HepG2 (cell line): ENCODE results near the gene CHRNG. TPM values are rescaled to one million over a fixed set of nuclear protein-coding genes. Genes with fewer than 3 reads are reported as not detected.

Source experiments
- EHMT2 ChIP-seq: fragments of 200-600 bp; sonication (generic); IDR thresholded peaks from 2 replicates; pipeline ENCODE4 v1.7.0; 2017; ENCODE audit warnings: antibody characterized with exemption, low read depth, low read length, borderline replicate concordance
- FOSL1 ChIP-seq: sonication (generic); formaldehyde crosslinking; IDR thresholded peaks from 2 replicates; pipeline ENCODE4 v1.9.0; 2021; ENCODE audit warnings: missing genetic modification reagents, borderline replicate concordance
- FOSL2 ChIP-seq: sonication (generic); formaldehyde crosslinking; IDR thresholded peaks from 2 replicates; pipeline ENCODE4 v1.4.0; 2020; ENCODE audit warnings: missing genetic modification reagents
- HNF1B ChIP-seq: sonication (generic); formaldehyde crosslinking; IDR thresholded peaks from 2 replicates; pipeline ENCODE4 v1.5.1; 2020; ENCODE audit warnings: mild to moderate bottlenecking, moderate library complexity, missing genetic modification reagents
- HNRNPLL ChIP-seq: fragments of 200-400 bp; formaldehyde crosslinking; IDR thresholded peaks from 2 replicates; pipeline ENCODE4 v1.6.1; 2017; ENCODE audit warnings: mild to moderate bottlenecking, low read depth, low read length; ENCODE audit not compliant: poor library complexity, severe bottlenecking
- NFRKB ChIP-seq: fragments of 450-650 bp; IDR thresholded peaks from 2 replicates; pipeline ENCODE4 v1.6.1; 2017
- PCBP1 ChIP-seq: fragments of 200-400 bp; formaldehyde crosslinking; IDR thresholded peaks from 2 replicates; pipeline ENCODE4 v1.6.1; 2017; ENCODE audit warnings: mild to moderate bottlenecking, low read depth, low read length, borderline replicate concordance
- PREB ChIP-seq: sonication (generic); formaldehyde crosslinking; IDR thresholded peaks from 2 replicates; pipeline ENCODE4 v1.4.0; 2020; ENCODE audit warnings: missing genetic modification reagents
- RNF2 ChIP-seq: fragments of 450-650 bp; conservative IDR thresholded peaks from 2 replicates; pipeline ENCODE4 v1.6.1; 2016; ENCODE audit warnings: low read depth
- THAP11 ChIP-seq: IDR thresholded peaks from 2 replicates; pipeline ENCODE4 v1.6.1; 2016; ENCODE audit warnings: missing biosample characterization, missing genetic modification reagents
- ZBTB38 ChIP-seq: sonication (generic); formaldehyde crosslinking; IDR thresholded peaks from 2 replicates; pipeline ENCODE4 v1.5.1; 2020; ENCODE audit warnings: mild to moderate bottlenecking, missing genetic modification reagents
- ZBTB8A ChIP-seq: sonication (generic); formaldehyde crosslinking; IDR thresholded peaks from 2 replicates; pipeline ENCODE4 v1.4.0; 2020; ENCODE audit warnings: mild to moderate bottlenecking, low read depth, missing genetic modification reagents, borderline replicate concordance
- ZFAT ChIP-seq: sonication (generic); formaldehyde crosslinking; conservative IDR thresholded peaks from 2 replicates; pipeline ENCODE4 v1.8.1; 2023; ENCODE audit warnings: missing genetic modification reagents, inconsistent platforms
- ZFP62 ChIP-seq: sonication (generic); formaldehyde crosslinking; IDR thresholded peaks from 2 replicates; pipeline ENCODE4 v1.4.0; 2020; ENCODE audit warnings: missing genetic modification reagents
- ZMYM3 ChIP-seq: sonication (generic); formaldehyde crosslinking; IDR thresholded peaks from 2 replicates; pipeline ENCODE4 v1.5.1; 2020; ENCODE audit warnings: mild to moderate bottlenecking, missing genetic modification reagents
- ZNF350 ChIP-seq: sonication (generic); formaldehyde crosslinking; IDR thresholded peaks from 2 replicates; pipeline ENCODE4 v1.4.0; 2020; ENCODE audit warnings: mild to moderate bottlenecking, low read depth, missing genetic modification reagents, borderline replicate concordance
- ZNF354B ChIP-seq: sonication (generic); formaldehyde crosslinking; IDR thresholded peaks from 2 replicates; pipeline ENCODE4 v1.8.0; 2022; ENCODE audit warnings: mild to moderate bottlenecking, missing genetic modification reagents
- ZNF710 ChIP-seq: sonication (generic); formaldehyde crosslinking; IDR thresholded peaks from 2 replicates; pipeline ENCODE4 v1.5.0; 2020; ENCODE audit warnings: mild to moderate bottlenecking, missing genetic modification reagents, borderline replicate concordance
- polyA plus RNA-seq, 8 experiments: library from polyadenylated mRNA; depleted of rRNA in 3 of 8; stranded (reverse) in 7 of 8; unstranded in 1 of 8; fragments of >200 nt; fragmentation: Illumina TruSeq in 4 of 8; extraction: Trizol in 4 of 8; gene quantifications; 2 replicates each; pipeline versions ENCODE4 v1.2.1 to v1.2.3, GENCODE V29; 2011 to 2016; ENCODE audit warnings: low read depth in 4 of 8, missing spikeins in 1 of 8, mixed read lengths in 1 of 8; ENCODE audit not compliant: insufficient read depth in 1 of 8
- total RNA-seq, 5 experiments: library from RNA; depleted of rRNA; stranded (reverse); fragments of >200 nt; fragmentation: Illumina TruSeq; extraction: Trizol; gene quantifications; 2 replicates each; pipeline ENCODE4 v1.2.3, GENCODE V29; 2016; ENCODE audit warnings: low read depth in 1 of 5
- TF ChIP-seq, protein P1 (sequence below): sonication (generic); formaldehyde crosslinking; IDR thresholded peaks from 2 replicates; pipeline ENCODE4 v1.5.0; 2020; ENCODE audit warnings: mild to moderate bottlenecking, missing genetic modification reagents, moderate library complexity
- TF ChIP-seq, protein P2 (sequence below): sonication (generic); formaldehyde crosslinking; IDR thresholded peaks from 2 replicates; pipeline ENCODE4 v1.4.0; 2020; ENCODE audit warnings: mild to moderate bottlenecking, low read depth, missing genetic modification reagents

The CHRNG gene
- total and polyA plus RNA-seq, 2 of the 13 experiments (the other 11 are each of a cell fraction or from before 2014, with no cell fraction given): not detected

GRCh38 chr2:232550354-232551249, 11.1 kb downstream of the CHRNG start, which contains the start of the genes EIF4E2 and TIGD1 (continued):
- peak; percentile 97 for TF ChIP-seq ZMYM3 (CRISPR knock-in tag)
- peak; percentile 95 for TF ChIP-seq ZFP62
- TF ChIP-seq ZNF710 (CRISPR knock-in tag): peak; percentile 94; the same call in 1 of the 2 replicates
- TF ChIP-seq PREB (CRISPR knock-in tag): peak; percentile 76; the same call in 1 of the 2 replicates
- peak; percentile 97 for TF ChIP-seq RNF2
- no peak for TF ChIP-seq NFRKB
- peak; percentile 99 for TF ChIP-seq ZNF350 (CRISPR knock-in tag)
- peak; percentile 57; the same call in 1 of the 2 replicates for TF ChIP-seq FOSL1
- peak; percentile 82 for TF ChIP-seq ZNF354B (CRISPR knock-in tag)
- peak; percentile 84 for TF ChIP-seq HNRNPLL
- TF ChIP-seq ZBTB38 (CRISPR knock-in tag): peak; percentile 98
- TF ChIP-seq EHMT2: no peak
- no peak; the same call in 1 of the 2 replicates for TF ChIP-seq ZFAT (CRISPR knock-in tag)
- peak; percentile 98 for TF ChIP-seq HNF1B (CRISPR knock-in tag)
- peak; percentile 95 for TF ChIP-seq ZBTB8A (CRISPR knock-in tag)
- TF ChIP-seq, protein P1, sequence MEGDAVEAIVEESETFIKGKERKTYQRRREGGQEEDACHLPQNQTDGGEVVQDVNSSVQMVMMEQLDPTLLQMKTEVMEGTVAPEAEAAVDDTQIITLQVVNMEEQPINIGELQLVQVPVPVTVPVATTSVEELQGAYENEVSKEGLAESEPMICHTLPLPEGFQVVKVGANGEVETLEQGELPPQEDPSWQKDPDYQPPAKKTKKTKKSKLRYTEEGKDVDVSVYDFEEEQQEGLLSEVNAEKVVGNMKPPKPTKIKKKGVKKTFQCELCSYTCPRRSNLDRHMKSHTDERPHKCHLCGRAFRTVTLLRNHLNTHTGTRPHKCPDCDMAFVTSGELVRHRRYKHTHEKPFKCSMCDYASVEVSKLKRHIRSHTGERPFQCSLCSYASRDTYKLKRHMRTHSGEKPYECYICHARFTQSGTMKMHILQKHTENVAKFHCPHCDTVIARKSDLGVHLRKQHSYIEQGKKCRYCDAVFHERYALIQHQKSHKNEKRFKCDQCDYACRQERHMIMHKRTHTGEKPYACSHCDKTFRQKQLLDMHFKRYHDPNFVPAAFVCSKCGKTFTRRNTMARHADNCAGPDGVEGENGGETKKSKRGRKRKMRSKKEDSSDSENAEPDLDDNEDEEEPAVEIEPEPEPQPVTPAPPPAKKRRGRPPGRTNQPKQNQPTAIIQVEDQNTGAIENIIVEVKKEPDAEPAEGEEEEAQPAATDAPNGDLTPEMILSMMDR (CRISPR knock-in tag): peak; percentile 53; the same call in 1 of the 2 replicates
- peak; percentile 97 for TF ChIP-seq THAP11 (CRISPR knock-in tag)
- TF ChIP-seq PCBP1: no peak
- TF ChIP-seq, protein P2, sequence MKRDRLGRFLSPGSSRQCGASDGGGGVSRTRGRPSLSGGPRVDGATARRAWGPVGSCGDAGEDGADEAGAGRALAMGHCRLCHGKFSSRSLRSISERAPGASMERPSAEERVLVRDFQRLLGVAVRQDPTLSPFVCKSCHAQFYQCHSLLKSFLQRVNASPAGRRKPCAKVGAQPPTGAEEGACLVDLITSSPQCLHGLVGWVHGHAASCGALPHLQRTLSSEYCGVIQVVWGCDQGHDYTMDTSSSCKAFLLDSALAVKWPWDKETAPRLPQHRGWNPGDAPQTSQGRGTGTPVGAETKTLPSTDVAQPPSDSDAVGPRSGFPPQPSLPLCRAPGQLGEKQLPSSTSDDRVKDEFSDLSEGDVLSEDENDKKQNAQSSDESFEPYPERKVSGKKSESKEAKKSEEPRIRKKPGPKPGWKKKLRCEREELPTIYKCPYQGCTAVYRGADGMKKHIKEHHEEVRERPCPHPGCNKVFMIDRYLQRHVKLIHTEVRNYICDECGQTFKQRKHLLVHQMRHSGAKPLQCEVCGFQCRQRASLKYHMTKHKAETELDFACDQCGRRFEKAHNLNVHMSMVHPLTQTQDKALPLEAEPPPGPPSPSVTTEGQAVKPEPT: peak; percentile 96
- peak; percentile 70 for TF ChIP-seq FOSL2
